Measurements from ENCODE around the gene TCEANC2. TPM values are rescaled to one million over a fixed set of nuclear protein-coding genes. Genes with fewer than 3 reads are reported as not detected.

TCEANC2 gene
- total RNA-seq, 2 donors from 2014 or later: 3.4 to 4.4 TPM

GRCh38 chr1:54122135-54122751 is 68.8 kb downstream of the TCEANC2 start:
- intact Hi-C loops (cut with DNase I, micrococcal nuclease): loop anchor here (5.0 to 10.0 kb wide), 2 partner anchors 285 to 373 kb away; partner anchors contain the start of gene SSBP3 (in 1 of the 2)
- ATAC-seq (peak; percentile 40), DNase-seq (peak; percentile 51)

GRCh38 chr1:54122992-54123391 is 69.6 kb downstream of the TCEANC2 start:
- DNase-seq (no peak), ATAC-seq (no peak)
- intact Hi-C loops (cut with DNase I, micrococcal nuclease): loop anchor here (5.0 to 10.0 kb wide), 2 partner anchors 284 to 372 kb away; partner anchors contain the start of gene SSBP3 (in 1 of the 2)

- peak; percentile 64 for ATAC-seq
- intact Hi-C loops (cut with DNase I, micrococcal nuclease): loop anchor here (5.0 to 10.0 kb wide), 2 partner anchors 283 to 370 kb away; partner anchors contain the start of gene SSBP3 (in 1 of the 2)
- DNase-seq: peak; percentile 65 to 75
Observed at GRCh38 chr1:54124472-54124871, 71.1 kb downstream of the TCEANC2 start.

- DNase-seq: no peak
- ATAC-seq: no peak
- intact Hi-C loops (cut with DNase I, micrococcal nuclease): loop anchor here (5.0 to 10.0 kb wide), 2 partner anchors 282 to 370 kb away; partner anchors contain the start of gene SSBP3 (in 1 of the 2)
Observed at GRCh38 chr1:54124906-54125305, 71.5 kb downstream of the TCEANC2 start.

GRCh38 chr1:54125386-54126070 is 72.1 kb downstream of the TCEANC2 start:
- ATAC-seq (peak; percentile 22), DNase-seq (peak; percentile 31 to 39)
- intact Hi-C loops (cut with DNase I, micrococcal nuclease): loop anchor here (10.0 kb wide), 1 partner anchor 369 kb away; no protein-coding TSS in a partner anchor

- DNase-seq: no peak
- intact Hi-C loops (cut with DNase I, micrococcal nuclease): loop anchor here (10.0 kb wide), 1 partner anchor 368 kb away; no protein-coding TSS in a partner anchor
- no peak for ATAC-seq
Observed at GRCh38 chr1:54126271-54126815, 72.9 kb downstream of the TCEANC2 start.

GRCh38 chr1:54127594-54128300 is 74.3 kb downstream of the TCEANC2 start:
- intact Hi-C loops (cut with DNase I, micrococcal nuclease): loop anchor here (10.0 kb wide), 1 partner anchor 367 kb away; no protein-coding TSS in a partner anchor
- DNase-seq (no peak), ATAC-seq (no peak)

GRCh38 chr1:54129858-54130257 is 76.5 kb downstream of the TCEANC2 start:
- ATAC-seq (no peak), DNase-seq (no peak)
- intact Hi-C loops (cut with DNase I, micrococcal nuclease): loop anchor here (10.0 kb wide), 1 partner anchor 365 kb away; no protein-coding TSS in a partner anchor

GRCh38 chr1:54131419-54131818 is 78.0 kb downstream of the TCEANC2 start:
- ATAC-seq: no peak

GRCh38 chr1:54132495-54132894 is 79.1 kb downstream of the TCEANC2 start:
- no peak for DNase-seq
- ATAC-seq: no peak
- intact Hi-C loops (cut with DNase I, micrococcal nuclease): no loop called here

More at GRCh38 chr1:54131419-54131818, 78.0 kb downstream of the TCEANC2 start:
- intact Hi-C loops (cut with DNase I, micrococcal nuclease): no loop called here
- no peak for DNase-seq

GRCh38 chr1:54134295-54134694 is 80.9 kb downstream of the TCEANC2 start:
- no peak for ATAC-seq
- DNase-seq: no peak
- intact Hi-C loops (cut with DNase I, micrococcal nuclease): no loop called here

- intact Hi-C loops (cut with DNase I, micrococcal nuclease): no loop called here
- DNase-seq (no peak), ATAC-seq (no peak)
Observed at GRCh38 chr1:54135436-54136120, 82.2 kb downstream of the TCEANC2 start.

GRCh38 chr1:54136269-54136896 is 83.0 kb downstream of the TCEANC2 start:
- intact Hi-C loops (cut with DNase I, micrococcal nuclease): no loop called here
- no peak for DNase-seq
- ATAC-seq: no peak

- ATAC-seq: no peak
- intact Hi-C loops (cut with DNase I, micrococcal nuclease): no loop called here
- no peak for DNase-seq
Observed at GRCh38 chr1:54136963-54137533, 83.6 kb downstream of the TCEANC2 start.

- DNase-seq: no peak
- intact Hi-C loops (cut with DNase I, micrococcal nuclease): no loop called here
Observed at GRCh38 chr1:54137534-54138061, 84.2 kb downstream of the TCEANC2 start.

GRCh38 chr1:54138994-54139393 is 85.6 kb downstream of the TCEANC2 start:
- DNase-seq: no peak
- ATAC-seq: no peak
- intact Hi-C loops (cut with DNase I, micrococcal nuclease): no loop called here

More at GRCh38 chr1:54137534-54138061, 84.2 kb downstream of the TCEANC2 start:
- no peak for ATAC-seq

GRCh38 chr1:54139711-54140110 is 86.3 kb downstream of the TCEANC2 start:
- no peak for ATAC-seq
- intact Hi-C loops (cut with DNase I, micrococcal nuclease): no loop called here
- no peak for DNase-seq
